G401.6 (cell line): ENCODE data around the gene ITGAV.

ENCODE experiments used
- FAIRE-seq: peaks from 2 replicates; lab custom pipeline; 2012; peaks lifted over from hg19 to GRCh38; lab: Jason Lieb, UNC

ITGAV gene

GRCh38 chr2:186718122-186718521, 128.3 kb downstream of the ITGAV start:
- FAIRE-seq: no peak

DNA sequence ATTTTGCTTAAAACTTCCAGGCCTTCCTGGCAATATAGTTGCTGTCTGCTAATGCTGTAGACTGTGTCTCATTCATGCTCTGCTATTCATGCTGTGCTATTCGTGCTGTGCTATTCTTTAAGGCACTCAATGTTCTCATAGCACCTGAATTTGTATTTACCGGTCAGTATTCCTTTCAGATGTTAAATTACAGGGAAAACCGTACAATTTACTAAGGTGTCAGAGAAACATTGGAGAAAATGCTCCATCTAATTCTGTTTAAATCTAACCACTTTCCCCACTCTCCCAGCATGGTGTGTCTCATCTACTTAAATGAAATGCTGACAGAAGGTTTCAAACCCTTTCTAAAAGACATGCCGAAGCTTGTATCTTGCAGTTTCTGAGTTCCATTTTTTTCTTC, 129.0 kb downstream of the ITGAV start:
- no peak for FAIRE-seq

GRCh38 chr2:186721956-186722355, 132.1 kb downstream of the ITGAV start:
- no peak for FAIRE-seq

DNA sequence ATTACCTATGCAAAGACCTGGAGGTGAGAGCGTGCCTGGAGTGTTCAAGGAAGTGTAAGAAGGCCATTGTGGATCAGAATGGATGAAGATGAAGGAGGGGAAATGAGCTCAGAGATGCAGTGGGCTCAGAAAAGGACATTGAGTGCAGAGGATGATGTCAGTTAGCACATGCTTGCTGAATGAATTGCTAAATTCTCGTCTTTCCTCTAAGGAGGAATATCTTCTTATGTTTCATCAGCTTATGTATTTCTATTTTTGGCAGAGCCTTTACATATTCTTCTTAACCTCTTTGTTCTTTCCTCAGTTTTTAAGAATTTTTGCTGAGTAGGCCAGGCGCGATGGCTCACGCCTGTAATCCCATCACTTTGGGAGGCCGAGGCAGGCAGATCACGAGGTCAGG, 134.9 kb downstream of the ITGAV start:
- no peak for FAIRE-seq

DNA sequence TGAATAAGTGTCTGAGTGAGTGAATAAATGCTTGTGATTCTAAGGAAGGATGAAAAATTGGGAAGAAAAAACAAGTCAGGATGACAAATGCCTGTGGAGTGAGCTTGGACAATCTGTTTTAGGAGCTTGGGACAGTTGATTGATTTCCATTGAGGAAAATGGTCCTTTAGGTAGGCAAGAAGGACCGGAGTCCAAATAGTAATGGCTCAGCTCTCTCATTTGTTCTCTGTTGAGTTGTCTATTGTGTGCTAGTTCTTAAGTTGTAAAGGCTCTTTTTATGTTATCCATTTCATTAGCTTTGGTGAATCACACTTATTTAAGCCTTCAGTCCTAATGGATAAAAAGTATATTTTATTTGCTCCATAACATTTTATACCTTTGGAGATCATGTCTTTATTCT, 135.9 kb downstream of the ITGAV start:
- no peak for FAIRE-seq

GRCh38 chr2:186726938-186727337, 137.1 kb downstream of the ITGAV start:
- no peak for FAIRE-seq

DNA sequence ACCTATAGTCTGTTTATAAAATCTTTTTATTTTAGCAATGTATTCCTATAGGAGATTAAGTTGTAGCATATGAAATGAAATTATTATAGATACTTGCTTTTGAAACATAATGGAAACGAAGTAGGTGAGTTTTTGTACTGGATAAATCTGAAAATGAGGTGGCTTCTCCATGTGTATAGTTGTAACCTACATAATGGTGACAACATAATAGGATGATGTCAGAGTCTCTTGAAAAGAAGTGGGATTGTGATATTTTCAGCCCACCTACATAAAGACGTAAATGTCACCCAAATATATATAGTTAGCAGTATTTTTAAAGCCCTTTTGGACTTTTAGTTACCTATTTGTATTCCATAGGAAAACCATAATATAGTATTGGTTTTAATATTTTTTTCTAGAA, 138.8 kb downstream of the ITGAV start:
- FAIRE-seq: no peak
